GM19240 (cell line): Measurements from ENCODE around the gene CADPS2.

Source experiments
- DNase-seq: peaks from one replicate; pipeline ENCODE4 v3.0.0; 2011; ENCODE audit warnings: low spot score; ENCODE audit not compliant: insufficient read length

Gene CADPS2

DNA sequence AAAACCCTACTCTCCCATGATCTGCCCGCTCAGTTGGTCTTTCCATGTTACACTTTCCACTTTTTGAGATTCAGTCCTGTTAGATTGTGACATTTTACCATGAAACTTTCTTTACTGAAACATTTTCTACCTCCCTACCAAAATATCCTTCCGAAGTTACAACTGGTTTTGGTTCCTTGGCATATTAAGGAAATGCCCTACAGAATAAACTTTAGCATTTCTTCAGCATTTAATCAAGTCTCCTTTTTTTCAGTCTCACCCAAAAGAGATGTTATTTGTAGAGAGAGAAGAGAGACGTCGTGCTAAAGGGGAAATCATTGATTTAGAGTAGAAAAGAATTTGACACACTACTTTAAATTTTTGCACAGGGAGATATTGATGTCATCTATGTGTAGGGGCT lies 572.0 kb downstream of the CADPS2 start:
- no peak for DNase-seq

DNA sequence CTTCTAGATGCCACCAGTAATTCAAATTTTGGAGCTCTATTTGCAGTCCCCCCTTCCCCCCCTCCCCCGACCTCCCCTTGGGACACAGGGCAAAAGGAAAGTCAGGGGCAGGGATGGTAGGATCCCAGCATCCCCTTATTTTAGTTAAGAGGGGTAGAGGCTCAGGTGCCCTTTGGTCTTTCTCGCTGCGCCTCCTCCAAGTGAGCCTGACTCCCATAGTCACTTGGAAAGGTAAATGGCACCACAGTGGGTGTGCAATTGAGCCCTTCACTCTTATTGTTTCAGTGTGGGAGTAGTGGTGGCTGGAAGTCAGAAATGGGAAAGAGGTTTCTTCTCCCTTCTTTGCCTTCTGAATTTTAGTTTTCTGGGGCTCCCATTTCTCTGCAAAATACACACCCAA lies 573.5 kb downstream of the CADPS2 start:
- DNase-seq = no peak

DNA sequence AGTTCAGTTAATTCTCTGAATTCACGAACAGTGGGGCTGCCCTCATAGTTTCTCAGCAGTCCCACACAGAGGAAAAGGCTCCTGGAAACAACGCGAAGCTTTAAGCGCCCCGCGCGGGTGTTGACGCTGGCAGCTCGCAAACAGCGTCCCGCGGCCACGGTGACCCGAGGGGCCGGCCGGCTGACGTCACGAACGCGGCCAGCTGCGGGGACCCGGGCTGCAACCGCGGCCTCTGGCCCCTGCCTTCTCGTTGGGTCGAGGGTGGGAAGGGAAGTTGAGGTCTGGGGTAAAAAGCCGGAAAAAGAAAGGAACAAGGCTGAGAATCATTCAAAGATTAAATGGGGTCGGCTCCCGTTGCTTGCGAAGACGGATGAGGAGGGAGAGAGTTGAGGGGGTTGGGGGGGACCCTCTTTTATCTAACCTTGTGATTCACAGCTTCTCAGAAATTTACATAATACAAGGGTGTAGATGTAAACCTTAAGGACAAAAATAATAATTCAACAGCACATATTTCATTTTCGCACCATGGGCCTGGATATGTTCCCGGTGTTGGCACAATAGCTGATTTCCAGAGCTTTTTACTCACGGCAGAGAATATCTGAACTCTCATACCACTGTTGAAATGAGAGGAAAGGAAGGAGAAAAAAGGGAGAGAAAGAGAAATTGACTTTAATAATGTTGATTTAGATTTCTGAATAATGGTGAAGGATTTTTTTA lies 574.4 kb downstream of the CADPS2 start:
- no peak for DNase-seq

DNA sequence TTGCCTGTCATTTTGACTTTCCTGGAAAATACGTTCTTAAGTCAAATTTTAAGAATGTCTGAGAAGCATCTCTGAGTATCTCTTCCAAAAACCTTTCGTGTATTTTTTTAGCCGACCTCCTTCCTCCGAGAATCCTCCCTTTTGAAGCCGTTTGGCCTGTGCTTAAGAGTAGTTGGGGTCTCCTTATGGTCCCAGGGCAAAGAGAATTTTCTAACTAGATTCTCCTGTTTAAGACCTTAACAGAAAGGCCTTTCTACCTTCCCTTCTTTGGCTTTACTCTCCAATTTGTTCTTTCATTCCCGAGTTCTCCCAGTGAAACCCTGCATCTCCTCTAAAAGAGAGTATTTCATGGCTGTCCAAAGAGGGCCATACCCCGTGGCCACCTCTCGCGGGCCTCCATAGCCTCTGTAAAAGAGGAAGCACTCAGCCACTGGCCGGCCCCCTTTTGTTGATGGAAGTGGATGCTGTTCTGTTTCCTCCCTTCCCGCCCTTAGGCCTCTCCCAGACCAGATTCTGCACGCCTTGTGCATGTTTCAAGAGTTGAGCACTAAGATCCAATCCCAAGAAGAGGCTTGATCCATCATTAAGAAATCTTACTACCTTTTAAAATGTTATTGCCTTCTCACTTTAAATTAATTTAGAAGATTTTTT lies 575.1 kb downstream of the CADPS2 start:
- DNase-seq = no peak

DNA sequence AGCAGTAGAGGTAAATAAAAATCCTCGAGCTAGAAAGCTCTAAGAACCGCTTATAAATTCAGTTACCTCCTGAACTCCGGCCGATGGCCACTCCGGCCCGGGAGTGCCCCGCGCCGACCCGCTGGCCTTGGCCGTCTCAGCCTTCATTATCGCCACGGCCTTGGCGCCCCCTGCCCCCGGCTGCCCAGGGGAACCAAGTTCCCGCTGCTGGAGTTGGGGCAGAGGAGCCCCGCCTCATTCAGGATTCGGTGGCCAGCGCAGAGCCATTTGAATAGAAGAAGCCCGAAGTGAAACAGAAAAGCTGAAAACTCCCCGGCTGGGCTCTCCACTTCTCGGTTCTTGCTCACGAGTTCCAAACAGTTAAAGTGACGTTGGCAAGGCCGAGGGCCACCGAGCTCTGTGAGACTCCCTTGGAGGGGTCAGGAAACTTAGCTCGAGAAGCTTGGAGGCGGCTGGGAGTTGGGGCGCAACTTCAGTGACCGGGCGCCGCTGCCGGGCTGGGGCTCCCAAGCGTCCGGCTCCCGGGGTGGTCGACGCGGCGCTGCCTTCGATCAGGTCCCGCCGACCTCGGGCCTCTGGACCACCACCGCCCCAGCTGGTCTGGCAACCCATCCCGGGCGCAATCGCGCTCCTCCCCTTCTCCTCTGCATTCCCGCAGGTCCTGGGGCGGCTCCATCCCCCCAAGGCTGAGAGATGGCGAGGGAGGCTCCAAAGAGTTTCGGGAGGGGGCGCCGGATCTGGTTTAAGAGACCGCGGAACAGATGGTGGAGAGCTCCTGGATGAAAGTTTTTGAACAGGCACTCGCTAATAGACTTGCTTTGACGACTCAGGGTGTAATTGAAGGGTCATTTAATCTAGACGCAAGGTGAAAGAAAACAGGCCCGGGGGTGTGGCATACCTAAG lies 575.9 kb downstream of the CADPS2 start:
- no peak for DNase-seq

DNA sequence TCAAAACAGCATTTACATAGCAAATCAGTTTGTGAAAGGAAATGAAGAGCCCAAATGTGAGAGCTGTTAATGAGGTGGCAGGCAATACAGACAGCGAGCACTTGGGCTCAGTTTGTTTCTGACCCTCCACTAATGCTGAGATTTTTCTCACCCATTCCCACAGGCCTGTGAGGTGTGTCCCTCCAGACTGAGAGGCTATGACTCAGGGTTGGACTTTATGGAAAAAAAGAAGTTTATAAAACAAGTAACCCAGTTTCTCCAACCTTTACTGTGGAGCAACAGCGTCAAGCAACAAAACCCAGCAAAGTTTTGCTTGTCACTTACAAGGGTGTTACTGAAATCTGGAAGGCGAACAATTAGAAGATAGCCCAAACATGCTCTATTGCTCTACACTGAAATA lies 576.8 kb downstream of the CADPS2 start:
- DNase-seq = no peak

DNA sequence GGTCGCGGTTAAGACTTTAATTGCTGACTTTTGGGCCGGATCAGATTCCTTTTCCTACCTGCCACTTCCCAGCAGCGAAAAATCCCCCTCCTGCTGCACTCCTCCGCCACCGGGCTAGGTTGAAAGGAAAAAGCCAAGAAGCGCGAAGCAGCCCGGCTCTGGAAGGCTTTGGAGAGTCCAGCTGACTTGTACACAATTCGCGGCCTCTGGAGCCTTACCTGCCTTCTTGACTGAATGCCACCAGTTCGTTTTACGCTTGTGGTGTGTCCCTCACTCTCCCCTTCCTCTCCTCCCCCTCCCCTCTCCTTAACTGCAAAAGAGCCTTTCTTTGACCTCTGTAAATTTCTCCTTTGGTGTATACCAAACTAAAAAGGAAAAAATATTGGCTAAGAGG lies 579.0 kb downstream of the CADPS2 start:
- DNase-seq = no peak

DNA sequence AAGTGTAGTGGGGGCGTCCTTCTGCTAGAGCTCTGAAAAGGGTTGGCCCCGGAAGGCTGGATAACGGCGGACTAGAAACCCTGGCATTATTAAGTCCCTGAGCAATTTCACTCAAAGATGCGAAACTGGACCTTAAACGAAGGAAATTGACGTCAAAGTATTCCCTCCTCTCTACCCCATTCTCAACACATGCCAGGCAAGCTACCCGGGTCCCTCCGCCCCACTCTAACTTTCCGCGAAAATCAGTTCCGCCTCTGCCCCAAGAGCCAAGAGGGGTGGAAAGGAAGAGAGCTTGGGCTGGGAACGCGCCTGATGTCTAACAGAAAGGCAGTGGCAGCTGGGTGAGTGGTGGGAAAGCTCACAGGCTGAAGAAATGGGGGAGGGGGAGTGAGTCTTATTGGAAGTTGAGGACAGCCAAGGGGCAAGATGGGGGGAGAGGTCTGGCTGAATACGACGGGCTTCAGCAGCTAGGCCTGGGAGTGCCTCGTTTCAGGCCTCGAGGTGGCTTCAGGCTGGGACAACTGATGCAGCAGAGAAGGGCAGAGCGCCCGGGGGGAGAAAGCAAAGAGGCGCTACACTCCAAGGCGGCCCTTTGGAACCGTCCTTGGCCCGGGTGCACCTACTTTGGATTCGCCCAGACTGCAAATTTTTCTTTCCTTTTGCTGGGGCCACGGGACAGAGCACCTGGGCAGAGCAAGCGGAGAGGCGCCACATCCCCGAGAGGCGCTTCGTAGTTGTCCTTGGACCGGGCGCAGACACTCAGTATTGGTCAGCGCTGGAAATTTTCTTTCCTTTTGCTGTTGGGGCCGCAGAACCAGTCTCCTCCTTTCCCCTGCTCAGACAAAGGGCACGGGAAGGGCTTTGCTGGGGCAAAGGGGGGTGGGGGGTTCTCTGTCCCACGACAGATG lies 579.7 kb downstream of the CADPS2 start:
- DNase-seq = no peak

DNA sequence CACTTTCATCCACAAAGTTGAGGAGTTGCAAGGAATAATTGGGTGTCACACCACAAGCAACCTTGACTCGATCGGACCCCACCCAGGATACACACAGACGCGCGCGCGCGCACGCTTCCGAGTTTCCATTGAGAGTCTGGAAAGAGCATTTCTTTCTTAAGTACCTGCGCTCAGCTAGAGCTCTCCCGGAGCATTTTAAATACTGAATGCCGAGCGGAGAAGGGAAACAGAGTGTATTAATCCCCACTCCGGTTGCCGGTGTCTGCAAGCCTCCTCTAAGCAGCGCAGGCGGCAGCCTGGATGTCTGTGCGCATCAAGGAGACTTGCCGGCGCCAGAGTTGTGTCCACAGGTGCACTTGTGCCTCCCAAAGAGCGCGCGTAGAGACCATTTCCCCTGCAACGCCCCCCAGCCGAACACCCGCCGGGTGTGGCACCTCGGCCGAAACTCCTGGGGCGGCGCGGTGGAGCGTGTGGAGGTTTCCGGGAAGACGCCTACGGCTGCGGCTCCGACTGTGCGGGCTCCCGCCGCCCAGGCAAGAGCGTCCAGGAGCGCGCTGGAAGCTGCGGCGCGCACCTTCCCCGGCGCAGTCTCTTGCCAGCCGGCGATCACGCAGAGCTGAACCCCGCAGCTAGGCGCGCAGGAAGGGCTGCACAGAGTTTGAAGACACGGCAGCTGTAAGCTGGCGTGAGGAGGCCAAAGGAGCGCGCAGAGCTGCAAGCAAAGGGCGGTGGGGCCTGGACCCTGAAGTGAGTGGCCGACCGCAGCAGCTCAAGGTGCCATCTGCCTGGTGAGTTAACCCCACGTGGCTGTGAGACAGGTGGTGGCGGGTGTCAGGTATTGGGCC lies 580.6 kb downstream of the CADPS2 start:
- DNase-seq = no peak

DNA sequence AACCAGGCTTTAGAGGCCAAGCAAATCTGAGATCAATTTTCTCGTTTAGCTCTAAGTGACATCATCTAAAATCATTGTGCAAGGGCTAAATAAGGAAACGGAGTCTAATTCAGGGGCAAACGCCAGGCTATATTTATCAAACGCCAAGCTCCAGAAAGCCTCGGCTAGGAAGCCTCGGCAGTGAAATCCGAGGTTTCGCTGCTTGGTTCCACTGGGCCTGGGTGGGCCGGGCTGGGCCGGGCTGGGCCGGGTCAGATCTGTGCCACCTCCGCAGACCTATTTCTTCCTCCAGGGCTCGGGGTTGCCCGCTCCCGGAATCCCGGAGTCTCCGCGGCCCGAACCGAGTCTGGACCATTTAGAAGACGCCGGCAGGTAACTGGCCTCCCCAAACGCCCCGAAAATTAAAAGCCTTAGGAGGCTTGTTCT lies 581.3 kb downstream of the CADPS2 start:
- DNase-seq = no peak

DNA sequence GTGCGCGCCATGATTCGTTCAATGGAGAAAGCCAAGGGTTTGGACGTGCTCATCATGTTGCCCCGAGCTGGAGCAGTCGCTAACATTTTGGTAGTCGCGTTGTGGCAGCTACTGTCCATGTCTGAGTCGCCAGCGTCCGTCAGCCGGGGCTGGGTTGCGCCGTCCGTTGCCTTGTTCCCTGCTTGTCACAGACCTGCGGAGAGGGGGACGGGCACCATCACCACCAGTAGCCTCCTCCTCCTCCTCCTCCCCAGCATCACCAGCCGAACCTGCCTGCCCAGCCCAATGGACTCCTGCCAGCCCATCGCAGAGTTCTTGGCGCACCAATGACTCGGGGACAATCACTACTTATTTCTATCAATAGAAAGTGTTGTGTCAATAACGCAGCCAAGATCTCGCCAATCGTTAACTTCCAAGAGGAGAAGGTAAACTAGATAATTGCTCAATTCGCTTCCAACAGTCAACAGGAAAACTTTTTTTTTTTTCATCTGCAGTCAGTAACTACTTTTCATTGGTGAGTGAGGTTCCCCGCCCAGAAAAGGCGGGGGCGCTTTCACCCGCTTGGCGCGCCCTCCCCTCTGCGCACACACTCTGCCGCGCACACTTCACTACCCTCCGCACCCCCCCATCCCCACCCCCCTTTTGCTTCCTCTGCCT lies 581.8 kb downstream of the CADPS2 start, which contains the start of gene FEZF1:
TSS of gene FEZF1 (minus strand) at position 432 of the 657 bp plus-strand sequence. CDS start at position 119, 313 bp downstream.
- DNase-seq = no peak

DNA sequence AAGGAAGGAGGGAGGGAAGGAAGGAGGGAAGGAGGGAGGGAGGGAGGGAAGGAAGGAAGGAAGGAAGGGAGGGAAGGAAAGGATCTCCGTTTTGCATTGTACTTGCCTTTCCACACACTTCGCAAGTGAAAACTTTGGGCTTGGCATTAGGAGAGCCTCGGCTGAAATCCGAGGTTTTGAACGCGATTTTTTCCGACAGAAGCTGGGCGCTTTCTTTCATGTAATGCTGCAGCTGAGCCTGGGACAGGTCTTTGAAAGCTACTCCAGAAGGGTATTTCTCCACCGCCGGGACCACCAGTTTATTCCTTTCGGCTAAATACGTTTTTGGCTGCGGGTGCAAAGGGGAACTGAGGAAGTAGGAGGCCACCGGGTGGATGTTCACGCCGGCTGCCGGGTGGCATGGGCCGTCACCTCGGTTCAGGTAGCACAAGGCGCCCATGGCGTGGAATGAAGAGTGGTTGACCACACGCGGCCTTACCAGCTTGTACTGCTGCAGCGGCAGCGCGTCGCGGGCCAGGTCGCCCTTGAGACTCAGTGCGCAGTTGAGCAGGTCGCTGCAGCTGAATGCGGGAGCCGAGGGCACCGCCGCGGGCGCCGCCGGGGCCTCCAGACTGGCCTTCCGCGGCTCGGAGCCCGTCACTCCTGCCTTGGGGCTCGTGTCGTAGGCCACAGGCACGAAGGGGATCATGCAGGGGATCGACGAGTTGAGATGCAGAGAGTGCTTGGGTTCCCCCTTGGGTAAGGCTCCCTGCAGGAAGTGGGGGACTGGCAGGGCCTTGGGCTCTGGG lies 582.5 kb downstream of the CADPS2 start:
- DNase-seq = no peak

DNA sequence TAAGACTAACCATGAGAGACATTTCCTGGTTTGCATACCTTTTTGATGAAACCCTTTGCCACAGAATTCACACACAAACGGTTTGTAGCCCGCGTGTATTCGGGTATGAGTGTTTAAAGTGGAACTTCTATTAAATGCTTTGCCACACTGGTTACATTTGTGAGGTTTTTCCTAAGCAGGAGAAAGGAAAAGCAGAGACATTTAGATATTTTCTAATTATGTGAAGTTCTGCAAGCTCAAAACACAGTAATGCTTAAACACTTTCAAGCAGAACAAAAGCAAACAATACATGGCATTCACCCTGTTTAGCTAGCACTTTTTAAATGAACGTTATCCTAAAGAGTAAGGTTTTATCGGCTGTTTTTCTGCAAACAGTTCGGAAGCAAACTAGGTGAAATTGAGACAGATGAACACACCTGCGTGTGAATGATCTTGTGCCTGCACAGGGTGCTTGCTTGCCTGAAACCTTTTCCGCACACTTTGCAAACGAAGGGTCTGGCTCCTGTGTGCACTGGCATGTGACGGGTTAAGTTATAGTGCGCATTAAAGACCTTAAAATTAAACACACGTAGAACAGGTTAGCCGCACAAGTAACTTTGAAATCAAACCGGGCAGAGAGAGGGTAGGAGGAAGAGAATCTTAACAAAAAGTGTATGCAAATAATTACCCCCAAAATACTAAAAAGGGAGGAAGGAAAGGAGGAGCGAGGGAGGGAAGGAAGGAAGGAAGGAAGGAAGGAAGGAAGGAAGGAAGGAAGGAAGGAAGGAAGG lies 583.3 kb downstream of the CADPS2 start:
- DNase-seq = no peak

DNA sequence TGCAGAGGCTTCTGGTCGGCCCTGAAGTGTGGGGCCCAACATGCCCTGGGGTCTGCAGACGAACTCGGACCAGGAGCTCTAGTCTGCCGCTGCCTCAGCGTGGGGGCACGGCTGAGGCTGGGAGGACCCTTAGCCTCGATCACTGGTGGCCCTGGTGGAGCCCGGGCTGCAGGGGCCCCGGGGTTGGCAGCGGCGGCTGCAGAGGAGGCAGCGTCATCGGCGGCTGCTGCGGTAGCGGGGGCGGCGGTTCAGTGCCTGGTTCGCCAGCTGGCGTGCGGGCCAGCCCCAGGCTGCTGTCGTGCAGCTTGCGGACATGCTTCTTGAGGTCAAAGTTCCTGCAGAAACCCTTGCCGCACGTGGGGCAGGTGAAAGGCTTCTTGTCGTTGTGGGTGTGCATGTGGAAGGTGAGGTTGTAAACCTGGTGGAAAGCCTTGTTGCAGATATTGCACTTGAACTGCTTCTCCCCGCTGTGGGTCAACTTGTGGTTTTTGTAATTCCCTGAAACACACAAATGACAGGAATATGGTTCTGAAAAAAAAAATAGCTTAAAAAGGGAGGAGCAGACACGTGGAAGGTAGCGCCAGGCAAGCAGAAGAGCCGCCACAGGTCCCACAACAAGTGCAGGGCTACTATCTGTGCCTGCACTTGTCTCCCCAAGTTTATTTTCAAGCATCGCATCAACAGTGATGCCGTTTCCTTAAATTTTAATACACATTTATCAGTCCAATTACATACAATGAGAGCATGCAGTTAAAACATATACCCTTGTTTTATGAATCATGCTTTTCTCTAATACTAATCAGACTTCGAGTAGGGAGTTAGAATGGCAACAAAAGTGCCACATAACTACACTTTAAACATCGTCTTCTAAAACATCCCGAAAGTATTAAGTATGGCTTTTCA lies 584.2 kb downstream of the CADPS2 start:
- no peak for DNase-seq

DNA sequence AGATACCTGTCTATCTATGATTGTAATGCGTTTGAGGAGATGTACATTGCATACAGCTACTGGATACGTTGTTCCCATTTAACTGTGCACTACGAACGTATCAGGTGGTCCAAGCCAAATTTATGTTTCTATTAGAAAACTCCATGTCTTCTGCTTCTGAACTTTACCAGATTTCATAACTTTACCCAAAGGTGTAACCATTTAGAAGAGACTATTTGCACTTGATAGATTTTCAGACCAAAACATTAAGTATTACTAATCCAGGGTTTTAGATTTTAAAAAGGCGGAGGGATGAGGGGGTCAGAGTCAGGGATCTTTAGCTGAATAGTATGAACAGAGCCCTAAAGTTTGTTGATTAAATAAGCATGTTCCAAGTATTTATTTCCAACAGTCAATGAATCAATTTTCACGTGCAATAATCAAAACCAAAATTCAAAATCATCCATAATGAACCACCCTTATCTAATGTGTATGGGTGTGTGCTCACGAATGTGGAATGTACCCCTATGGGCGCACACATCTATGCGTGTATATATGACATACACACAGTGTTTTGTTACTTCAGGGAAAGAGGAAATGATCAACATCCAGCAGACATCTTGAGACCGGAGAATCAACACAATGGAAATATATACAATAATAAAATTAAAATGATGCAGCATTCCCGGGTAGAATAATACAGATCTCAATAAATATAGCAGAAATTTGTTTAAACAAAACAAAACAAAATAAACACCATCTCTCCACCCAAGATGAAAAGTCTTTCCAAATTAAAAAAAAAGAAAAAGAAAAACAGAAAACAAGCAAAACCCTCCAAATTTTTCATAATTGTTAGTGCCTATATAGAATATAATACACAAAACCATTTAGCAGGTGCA lies 585.1 kb downstream of the CADPS2 start:
- no peak for DNase-seq
